TTC549 (cell line): ENCODE measurements around the gene NFIC.

Source experiments
- FAIRE-seq: peaks from 2 replicates; lab custom pipeline; 2012; peaks lifted over from hg19 to GRCh38; lab: Jason Lieb, UNC

NFIC gene

GRCh38 chr19:3359919-3360420 is 6.4 kb upstream of the NFIC start:
- FAIRE-seq, result no peak

- FAIRE-seq, result no peak
These were observed 5.7 kb upstream of the NFIC start for GRCh38 chr19:3360421-3361383.

GRCh38 chr19:3361384-3362216 is 4.8 kb upstream of the NFIC start:
- FAIRE-seq, result no peak

- no peak for FAIRE-seq
These were observed 4.0 kb upstream of the NFIC start for GRCh38 chr19:3362217-3362906.

- no peak for FAIRE-seq
These were observed 2.4 kb upstream of the NFIC start for GRCh38 chr19:3363841-3364500.

GRCh38 chr19:3364501-3364858 is 1.9 kb upstream of the NFIC start:
- no peak for FAIRE-seq

- no peak for FAIRE-seq
These were observed 1.1 kb upstream of the NFIC start for GRCh38 chr19:3365093-3365835.

GRCh38 chr19:3366753-3367627 is 607 bp downstream of the NFIC start:
- no peak for FAIRE-seq

- FAIRE-seq, result no peak
These were observed 1.5 kb downstream of the NFIC start for GRCh38 chr19:3367628-3368440.

- no peak for FAIRE-seq
These were observed 2.0 kb downstream of the NFIC start for GRCh38 chr19:3368441-3368795.

GRCh38 chr19:3368848-3369336 is 2.5 kb downstream of the NFIC start:
- no peak for FAIRE-seq

- no peak for FAIRE-seq
These were observed 3.2 kb downstream of the NFIC start for GRCh38 chr19:3369337-3370213.

- no peak for FAIRE-seq
These were observed 3.9 kb downstream of the NFIC start for GRCh38 chr19:3370214-3370720.

GRCh38 chr19:3370728-3371591 is 4.6 kb downstream of the NFIC start:
- no peak for FAIRE-seq

GRCh38 chr19:3372413-3372812 is 6.0 kb downstream of the NFIC start:
- FAIRE-seq, result no peak

GRCh38 chr19:3373971-3374368 is 7.6 kb downstream of the NFIC start:
- no peak for FAIRE-seq
